ENCODE data around the gene SLC28A1.

GRCh38 chr15:84891339-84891738 lies 6.9 kb downstream of the SLC28A1 start:
- no peak for TF ChIP-seq EZH2 (IDR thresholded peaks at IDR 0.05)
- TF ChIP-seq POLR2AphosphoS5 (IDR thresholded peaks at IDR 0.05; ENCODE audit: borderline replicate concordance, low read depth, low read length), result no peak

Data from SK-N-MC (cell line).